A549 (cell line): ENCODE measurements around the gene ACTN1. TPM values are rescaled to one million over a fixed set of nuclear protein-coding genes. Genes with fewer than 3 reads are reported as not detected.
A peak's percentile ranks its signal among the peaks of the same experiment; 100 is the strongest.

Experiments used
- ATAC-seq, 2 experiments: fragments of 200-7000 bp in 1 of 2; fragments of >200 bp in 1 of 2; cut with Nextera tagmentation in 1 of 2; cut with Tn5 transposase in 1 of 2; 3 replicates each; pipeline versions ENCODE4 v1.8.0 to v1.9.1; 2018 to 2020; ENCODE audit warnings: mild to moderate bottlenecking in 1 of 2, moderate library complexity in 1 of 2
- CTCF ChIA-PET: fragments of 300-600 bp; sonication (Branson Sonifier 250); formaldehyde crosslinking; extraction: SDS; loops from one replicate; lab custom pipeline; 2021; ENCODE audit warnings: antibody characterized with exemption, inconsistent platforms; lab: Yijun Ruan, JAX
- POLR2A ChIA-PET: fragments of 350-600 bp; formaldehyde crosslinking; extraction: SDS; loops from one replicate; lab custom pipeline; 2021; ENCODE audit warnings: antibody characterized with exemption, inconsistent platforms; lab: Yijun Ruan, JAX
- DNase-seq, 2 experiments: peaks; one replicate each; pipeline versions ENCODE4 v3.0.0 to v3.0.0-alpha.2; 2011 to 2016; ENCODE audit warnings: low read depth in 1 of 2, low spot score in 1 of 2
- FAIRE-seq: peaks from 2 replicates; lab custom pipeline; 2011; peaks lifted over from hg19 to GRCh38; lab: Jason Lieb, UNC
- H3K27ac ChIP-seq, 2 experiments: fragments of >200 bp; sonication (Bioruptor Twin); formaldehyde crosslinking; 3 replicates each; pipeline ENCODE4 v1.5.1; 2016 to 2017
- H3K4me1 ChIP-seq: fragments of >200 bp; sonication (Bioruptor Twin); formaldehyde crosslinking; 3 replicates; pipeline ENCODE4 v1.6.1; 2016
- H3K4me2 ChIP-seq: fragments of >200 bp; sonication (Bioruptor Twin); formaldehyde crosslinking; 3 replicates; pipeline ENCODE4 v1.6.1; 2016
- H3K4me3 ChIP-seq: fragments of >200 bp; sonication (Bioruptor Twin); formaldehyde crosslinking; 3 replicates; pipeline ENCODE4 v1.5.1; 2016
- H3K9me3 ChIP-seq: fragments of >200 bp; sonication (Bioruptor Twin); formaldehyde crosslinking; 3 replicates; pipeline ENCODE4 v1.6.1; 2016
- BHLHE40 ChIP-seq: IDR thresholded peaks from 2 replicates; pipeline ENCODE4 v1.6.1; 2012; ENCODE audit warnings: low read depth, low read length, inconsistent platforms
- CEBPB ChIP-seq, 2 experiments: fragments of >200 bp in 1 of 2; sonication (Bioruptor Twin) in 1 of 2; formaldehyde crosslinking in 1 of 2; IDR thresholded peaks; 2 replicates each; pipeline ENCODE4 v1.6.1; 2012 to 2016
- EHF ChIP-seq: fragments of 250-450 bp; sonication (Bioruptor Pico); IDR thresholded peaks from 2 replicates; pipeline ENCODE4 v1.5.0; 2020; ENCODE audit warnings: mild to moderate bottlenecking
- EP300 ChIP-seq, 2 experiments: fragments of >200 bp; sonication (Bioruptor Twin); formaldehyde crosslinking; IDR thresholded peaks; 2 replicates in 1 of 2; 3 replicates in 1 of 2; pipeline ENCODE4 v1.6.1; 2016 to 2017
- FOXS1 ChIP-seq: fragments of 250-450 bp; sonication (Bioruptor Pico); IDR thresholded peaks from 2 replicates; pipeline ENCODE4 v1.5.0; 2020; ENCODE audit warnings: mild to moderate bottlenecking, moderate library complexity
- GATA3 ChIP-seq: IDR thresholded peaks from 2 replicates; pipeline ENCODE4 v1.6.1; 2012; ENCODE audit warnings: borderline replicate concordance
- KDM1A ChIP-seq: fragments of 200-600 bp; sonication (generic); IDR thresholded peaks from 2 replicates; pipeline ENCODE4 v1.6.1; 2016; ENCODE audit warnings: low read depth, mild to moderate bottlenecking
- NFE2L2 ChIP-seq: fragments of 150-350 bp; conservative IDR thresholded peaks from 2 replicates; pipeline ENCODE4 v1.6.1; 2014; ENCODE audit warnings: low read length
- NPAS2 ChIP-seq: fragments of 250-450 bp; sonication (Bioruptor Pico); IDR thresholded peaks from 2 replicates; pipeline ENCODE4 v1.8.0; 2022; ENCODE audit warnings: mild to moderate bottlenecking, moderate library complexity, borderline replicate concordance
- POLR2A ChIP-seq: IDR thresholded peaks from 2 replicates; pipeline ENCODE4 v1.6.1; 2012; ENCODE audit warnings: mild to moderate bottlenecking, low read length
- RARB ChIP-seq: fragments of 250-450 bp; sonication (Bioruptor Pico); IDR thresholded peaks from 2 replicates; pipeline ENCODE4 v1.8.0; 2021; ENCODE audit warnings: mild to moderate bottlenecking, moderate library complexity
- SMC3 ChIP-seq: fragments of >200 bp; sonication (Bioruptor Twin); formaldehyde crosslinking; IDR thresholded peaks from 3 replicates; pipeline ENCODE4 v1.6.1; 2018; ENCODE audit warnings: inconsistent platforms
- TP53 ChIP-seq: fragments of 250-450 bp; sonication (Bioruptor Pico); IDR thresholded peaks from 2 replicates; pipeline ENCODE4 v1.5.0; 2021; ENCODE audit warnings: mild to moderate bottlenecking, moderate library complexity
- WGBS: methylation state at CpG from one replicate; pipeline ENCODE4 v1.1.6; 2017; ENCODE audit errors: missing lambda C conversion rate; 5-methylcytosine and 5-hydroxymethylcytosine counted together
- polyA plus RNA-seq, 4 experiments: library from polyadenylated mRNA; depleted of rRNA in 3 of 4; stranded (reverse); fragments of >200 nt; fragmentation: RNase III in 1 of 4; extraction: RNeasy Plus Mini Kit Qiagen cat#74134 plus additional on column Dnase treatment in 1 of 4; gene quantifications; 2 replicates in 3 of 4; 3 replicates in 1 of 4; pipeline ENCODE4 v1.2.3, GENCODE V29; 2011 to 2017
- TF ChIP-seq, protein P1 (sequence below): IDR thresholded peaks from 2 replicates; pipeline ENCODE4 v1.6.1; 2012
- TF ChIP-seq, protein P2 (sequence below): fragments of 250-450 bp; sonication (Bioruptor Pico); IDR thresholded peaks from 2 replicates; pipeline ENCODE4 v1.5.0; 2021; ENCODE audit warnings: mild to moderate bottlenecking, moderate library complexity, borderline replicate concordance

Gene ACTN1
- polyA plus RNA-seq, 2 of the 4 experiments (the other 2 are of a cell fraction): 208 to 245 TPM

DNA sequence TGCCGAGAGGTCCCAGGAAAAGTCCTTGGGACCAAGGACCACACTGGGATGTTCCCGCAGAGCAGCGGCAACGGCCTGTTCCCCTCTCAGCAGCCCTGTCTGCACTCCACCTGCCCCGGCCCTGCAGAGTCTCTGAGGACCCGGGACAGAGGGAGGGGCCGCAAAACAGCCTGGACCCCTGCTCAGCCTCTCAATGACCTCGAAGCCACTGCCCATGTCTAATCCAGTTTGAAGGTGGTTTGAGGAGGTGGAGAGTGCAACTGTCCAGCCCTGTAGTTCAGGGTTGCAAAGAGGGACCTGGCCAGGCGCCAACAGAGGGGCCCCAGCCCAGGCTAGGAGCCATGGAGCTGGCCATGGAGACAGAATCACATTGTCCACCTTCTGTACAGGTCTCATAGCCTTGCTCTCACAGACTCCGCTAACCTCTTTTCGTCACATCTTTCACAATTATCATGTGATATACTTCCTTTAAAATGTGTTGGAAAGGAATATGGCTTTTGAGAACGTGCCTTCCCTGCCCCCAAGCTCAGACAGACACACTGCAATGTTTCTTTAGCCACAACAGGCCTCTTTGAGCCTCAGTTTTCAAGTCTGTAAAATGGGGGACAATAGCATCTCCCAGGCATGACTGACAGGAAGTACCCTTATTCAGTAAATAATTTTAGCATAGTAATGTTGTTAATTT is 49.3 kb downstream of the ACTN1 start:
- H3K4me2 ChIP-seq: no peak overlapping the region
- ChIA-PET CTCF (interaction anchor here (0.7 to 38.0 kb wide), 4 partner anchors 14 to 179 kb away, joined by 3 to 480 read pairs (median 82); no protein-coding TSS in a partner anchor), POLR2A (no interaction called here)
- no peak overlapping the region for H3K4me3 ChIP-seq
- DNase-seq (no peak), ATAC-seq (peak in 1 of 2 experiments; percentile 8; a peak in 1 of 6 replicates), FAIRE-seq (no peak)
- H3K27ac ChIP-seq: peak overlapping the region in 1 of 2 experiments; percentile 30; a peak in 2 of 6 replicates
- peaks cover 7% of the 10 kb centered on the region; the same call in 2 of the 3 replicates for H3K9me3 ChIP-seq
- WGBS: 91% methylated on average over 10 of the region's 12 CpGs
- H3K4me1 ChIP-seq: peaks cover 40% of the 10 kb centered on the region
- TF ChIP-seq RARB (CRISPR knock-in tag) (no peak), FOXS1 (no peak)
- TF ChIP-seq, protein P1, sequence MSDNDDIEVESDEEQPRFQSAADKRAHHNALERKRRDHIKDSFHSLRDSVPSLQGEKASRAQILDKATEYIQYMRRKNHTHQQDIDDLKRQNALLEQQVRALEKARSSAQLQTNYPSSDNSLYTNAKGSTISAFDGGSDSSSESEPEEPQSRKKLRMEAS: no peak

DNA sequence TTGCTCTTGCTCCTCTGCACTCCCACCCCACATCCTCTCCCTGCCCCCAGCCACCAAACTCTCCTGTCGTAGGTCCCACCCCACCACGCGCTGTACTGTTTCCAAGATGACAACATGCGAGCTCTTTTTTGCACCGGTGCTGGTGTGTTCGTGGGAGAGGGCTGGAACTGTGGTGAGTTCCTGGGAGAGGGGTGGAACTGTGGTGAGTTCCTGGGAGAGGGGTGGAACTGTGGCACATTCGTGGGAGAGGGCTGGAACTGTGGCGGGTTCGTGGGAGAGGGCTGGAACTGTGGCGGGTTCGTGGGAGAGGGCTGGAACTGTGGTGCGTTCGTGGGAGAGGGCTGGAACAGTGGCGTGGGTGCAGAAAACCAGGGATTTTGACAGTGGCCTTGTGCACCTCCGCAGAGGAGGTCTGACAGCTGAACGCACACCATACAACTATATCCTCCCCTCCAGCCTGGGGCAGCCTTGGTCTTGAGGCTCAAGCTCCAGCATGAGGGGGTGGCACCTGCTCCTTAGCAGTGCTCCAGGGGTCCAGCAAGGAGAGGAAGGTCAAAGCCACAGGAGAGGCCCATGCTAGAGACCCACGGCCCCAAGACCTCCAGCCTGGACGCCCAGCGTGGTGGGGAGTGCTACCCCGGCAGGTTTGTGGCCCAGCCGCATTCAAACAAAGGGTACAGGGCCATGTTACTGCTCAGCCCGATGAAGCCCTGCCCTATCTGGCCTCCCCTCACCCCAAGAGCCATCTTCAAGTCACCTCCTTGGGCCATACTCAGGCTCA is 50.1 kb downstream of the ACTN1 start:
- WGBS: 91% methylated on average over 22 of the region's 22 CpGs
- ChIA-PET POLR2A (no interaction called here), CTCF (interaction anchor here (1.0 to 38.0 kb wide), 4 partner anchors 15 to 179 kb away, joined by 3 to 480 read pairs (median 82); no protein-coding TSS in a partner anchor)
- no peak for DNase-seq
- FAIRE-seq: no peak
- Histone ChIP-seq H3K4me2 (no peak overlapping the region), H3K27ac (peak overlapping the region in 1 of 2 experiments; percentile 51; a peak in 1 of 6 replicates), H3K4me3 (no peak overlapping the region), H3K4me1 (peaks cover 36% of the 10 kb centered on the region), H3K9me3 (peaks cover 7% of the 10 kb centered on the region; the same call in 2 of the 3 replicates)
- ATAC-seq: peak; percentile 10 to 20; a peak in 3 of 6 replicates
- TF ChIP-seq SMC3: no peak
- no peak for TF ChIP-seq RARB (CRISPR knock-in tag)
- TF ChIP-seq TP53: no peak
- TF ChIP-seq GATA3: no peak
- TF ChIP-seq BHLHE40: no peak
- TF ChIP-seq, protein P2, sequence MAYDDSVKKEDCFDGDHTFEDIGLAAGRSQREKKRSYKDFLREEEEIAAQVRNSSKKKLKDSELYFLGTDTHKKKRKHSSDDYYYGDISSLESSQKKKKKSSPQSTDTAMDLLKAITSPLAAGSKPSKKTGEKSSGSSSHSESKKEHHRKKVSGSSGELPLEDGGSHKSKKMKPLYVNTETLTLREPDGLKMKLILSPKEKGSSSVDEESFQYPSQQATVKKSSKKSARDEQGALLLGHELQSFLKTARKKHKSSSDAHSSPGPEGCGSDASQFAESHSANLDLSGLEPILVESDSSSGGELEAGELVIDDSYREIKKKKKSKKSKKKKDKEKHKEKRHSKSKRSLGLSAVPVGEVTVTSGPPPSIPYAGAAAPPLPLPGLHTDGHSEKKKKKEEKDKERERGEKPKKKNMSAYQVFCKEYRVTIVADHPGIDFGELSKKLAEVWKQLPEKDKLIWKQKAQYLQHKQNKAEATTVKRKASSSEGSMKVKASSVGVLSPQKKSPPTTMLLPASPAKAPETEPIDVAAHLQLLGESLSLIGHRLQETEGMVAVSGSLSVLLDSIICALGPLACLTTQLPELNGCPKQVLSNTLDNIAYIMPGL: no peak
- TF ChIP-seq EP300 (IDR thresholded peaks at IDR 0.05): no peak
- TF ChIP-seq NPAS2 (CRISPR knock-in tag): no peak
- no peak for TF ChIP-seq KDM1A
- TF ChIP-seq CEBPB (IDR thresholded peaks at IDR 0.05): no peak
- TF ChIP-seq NFE2L2: no peak

DNA sequence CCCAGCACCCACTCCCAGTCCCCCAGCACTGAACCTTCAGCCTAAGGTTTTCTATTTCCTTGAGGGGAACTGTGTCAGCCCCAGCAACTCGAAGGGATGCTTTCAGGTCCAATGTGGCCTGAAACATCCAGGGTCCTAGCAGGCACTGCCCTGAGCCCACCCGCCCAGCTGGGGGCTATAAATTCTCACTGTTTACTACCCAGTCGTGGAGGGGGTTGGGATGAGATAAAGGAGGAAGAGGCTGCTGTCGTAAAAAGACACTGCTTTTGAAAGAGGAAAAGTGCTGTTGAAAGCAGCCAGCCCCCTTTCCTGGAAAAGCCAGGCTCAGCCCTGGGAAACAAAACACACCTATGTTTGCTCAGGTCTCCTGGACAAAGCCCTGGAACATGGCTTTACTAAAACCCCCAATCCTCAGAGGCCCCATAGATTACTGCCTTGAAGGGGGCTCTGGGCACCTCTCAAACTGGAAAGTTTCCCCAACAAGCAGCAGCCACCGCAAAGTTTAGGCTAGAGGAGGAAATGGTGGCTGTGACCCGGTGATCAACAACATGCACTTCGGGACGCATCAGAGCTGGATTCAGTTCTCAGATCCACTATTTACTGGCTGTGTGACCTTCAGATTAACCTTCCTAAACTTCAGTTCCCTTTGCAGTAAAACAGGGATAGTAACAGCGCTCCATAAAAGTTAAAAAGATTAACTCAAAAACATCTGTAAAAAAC is 51.0 kb downstream of the ACTN1 start:
- Histone ChIP-seq H3K4me3 (no peak overlapping the region), H3K4me1 (peaks cover 27% of the 10 kb centered on the region), H3K27ac (peak overlapping the region in 1 of 2 experiments; percentile 51; a peak in 3 of 6 replicates), H3K9me3 (peaks cover 7% of the 10 kb centered on the region; the same call in 2 of the 3 replicates), H3K4me2 (no peak overlapping the region)
- ATAC-seq (no peak), DNase-seq (no peak), FAIRE-seq (no peak)
- CTCF ChIA-PET: interaction anchor here (1.0 to 38.0 kb wide), 5 partner anchors 16 to 180 kb away, joined by 3 to 480 read pairs (median 33); no protein-coding TSS in a partner anchor
- TF ChIP-seq POLR2A (no peak), EHF (no peak)
- 89% methylated on average over 8 of the region's 9 CpGs for WGBS
- POLR2A ChIA-PET: no interaction called here
